MG63 (cell line): ENCODE data around the gene ACER2. TPM values are rescaled to one million over a fixed set of nuclear protein-coding genes. Genes with fewer than 3 reads are reported as not detected.
"Not testable (repeated sequence)": the region's sequence is repeated elsewhere in the genome, so short reads cannot be mapped to it uniquely, and the experiment has no call there.

Source experiments
- DNase-seq: peaks from one replicate; pipeline ENCODE4 v3.0.0-alpha.2; 2020
- H3K27me3 ChIP-seq: fragments of 250-450 bp; sonication (Bioruptor Pico); 2 replicates; pipeline ENCODE4 v1.5.1; 2020; ENCODE audit warnings: mild to moderate bottlenecking, moderate library complexity
- H3K36me3 ChIP-seq: fragments of 250-450 bp; sonication (Bioruptor Pico); 2 replicates; pipeline ENCODE4 v1.5.1; 2020; ENCODE audit warnings: mild to moderate bottlenecking, moderate library complexity
- H3K4me3 ChIP-seq: fragments of 250-450 bp; sonication (Bioruptor Pico); 2 replicates; pipeline ENCODE4 v1.5.1; 2020; ENCODE audit warnings: mild to moderate bottlenecking, moderate library complexity
- H3K9me3 ChIP-seq: fragments of 250-450 bp; sonication (Bioruptor Pico); 2 replicates; pipeline ENCODE4 v1.5.1; 2020; ENCODE audit warnings: mild to moderate bottlenecking, moderate library complexity
- total RNA-seq: library from RNA; depleted of rRNA; stranded (reverse); fragments of >200 nt; shearing (Covaris generic); gene quantifications from 2 replicates; pipeline ENCODE4 v1.2.3, GENCODE V29; 2014; ENCODE audit warnings: low replicate concordance

Gene ACER2
- total RNA-seq, 1 experiment from 2014 or later: 2.2 TPM

- H3K4me3 ChIP-seq: no peak overlapping the region
- no peak for DNase-seq
- H3K36me3 ChIP-seq: no peaks in the 10 kb centered on the region
- H3K27me3 ChIP-seq: no peaks in the 10 kb centered on the region
- no peaks in the 10 kb centered on the region for H3K9me3 ChIP-seq
Measured at GRCh38 chr9:19431361-19432171, 22.8 kb downstream of the ACER2 start.

GRCh38 chr9:19432473-19432872, 23.7 kb downstream of the ACER2 start:
- no peaks in the 10 kb centered on the region for H3K27me3 ChIP-seq
- no peak for DNase-seq
- H3K4me3 ChIP-seq: no peak overlapping the region
- H3K9me3 ChIP-seq: no peaks in the 10 kb centered on the region
- no peaks in the 10 kb centered on the region for H3K36me3 ChIP-seq

GRCh38 chr9:19433729-19434128, 24.9 kb downstream of the ACER2 start:
- DNase-seq: not testable (repeated sequence)

GRCh38 chr9:19440376-19440775, 31.6 kb downstream of the ACER2 start:
- no peak overlapping the region for H3K4me3 ChIP-seq
- H3K27me3 ChIP-seq: no peaks in the 10 kb centered on the region
- no peak for DNase-seq
- no peaks in the 10 kb centered on the region for H3K36me3 ChIP-seq
- H3K9me3 ChIP-seq: no peaks in the 10 kb centered on the region

More at GRCh38 chr9:19433729-19434128, 24.9 kb downstream of the ACER2 start:
- not testable (repeated sequence) for H3K9me3 ChIP-seq, H3K27me3 ChIP-seq, H3K36me3 ChIP-seq, H3K4me3 ChIP-seq

- H3K27me3 ChIP-seq: no peaks in the 10 kb centered on the region
- no peak for DNase-seq
- no peak overlapping the region for H3K4me3 ChIP-seq
- H3K9me3 ChIP-seq: no peaks in the 10 kb centered on the region
- H3K36me3 ChIP-seq: no peaks in the 10 kb centered on the region
Measured at GRCh38 chr9:19440823-19441580, 32.2 kb downstream of the ACER2 start.

GRCh38 chr9:19441730-19442129, 32.9 kb downstream of the ACER2 start:
- DNase-seq: no peak

GRCh38 chr9:19442240-19442639, 33.4 kb downstream of the ACER2 start:
- no peaks in the 10 kb centered on the region for H3K9me3 ChIP-seq
- DNase-seq: no peak
- no peaks in the 10 kb centered on the region for H3K27me3 ChIP-seq
- H3K4me3 ChIP-seq: no peak overlapping the region
- H3K36me3 ChIP-seq: no peaks in the 10 kb centered on the region

More at GRCh38 chr9:19441730-19442129, 32.9 kb downstream of the ACER2 start:
- H3K9me3 ChIP-seq: no peaks in the 10 kb centered on the region
- no peaks in the 10 kb centered on the region for H3K36me3 ChIP-seq
- no peaks in the 10 kb centered on the region for H3K27me3 ChIP-seq
- no peak overlapping the region for H3K4me3 ChIP-seq

- Histone ChIP-seq H3K36me3 (no peaks in the 10 kb centered on the region), H3K4me3 (no peak overlapping the region), H3K9me3 (no peaks in the 10 kb centered on the region), H3K27me3 (no peaks in the 10 kb centered on the region)
- DNase-seq: no peak
Measured at GRCh38 chr9:19445452-19445851, 36.6 kb downstream of the ACER2 start.

- H3K9me3 ChIP-seq: no peaks in the 10 kb centered on the region
- H3K36me3 ChIP-seq: no peaks in the 10 kb centered on the region
- no peak overlapping the region for H3K4me3 ChIP-seq
- DNase-seq: no peak
- H3K27me3 ChIP-seq: no peaks in the 10 kb centered on the region
Measured at GRCh38 chr9:19446361-19446861, 37.6 kb downstream of the ACER2 start.

- Histone ChIP-seq H3K9me3 (no peaks in the 10 kb centered on the region), H3K4me3 (no peak overlapping the region), H3K27me3 (0 out of 2 replicates have a peak, but pooled peaks cover 2% of the 10 kb centered on the region), H3K36me3 (no peaks in the 10 kb centered on the region)
- DNase-seq: no peak
Measured at GRCh38 chr9:19451240-19452087, 42.7 kb downstream of the ACER2 start.

- Histone ChIP-seq H3K27me3 (0 out of 2 replicates have a peak, but pooled peaks cover 2% of the 10 kb centered on the region), H3K36me3 (no peaks in the 10 kb centered on the region), H3K9me3 (no peaks in the 10 kb centered on the region), H3K4me3 (no peak overlapping the region)
- no peak for DNase-seq
Measured at GRCh38 chr9:19456426-19456825, 47.6 kb downstream of the ACER2 start.

- 0 out of 2 replicates have a peak, but pooled peaks cover 2% of the 10 kb centered on the region for H3K27me3 ChIP-seq
- peak overlapping the region; percentile 14; the same call in 1 of the 2 replicates for H3K4me3 ChIP-seq
- peak; percentile 64 for DNase-seq
- no peaks in the 10 kb centered on the region for H3K36me3 ChIP-seq
- no peaks in the 10 kb centered on the region for H3K9me3 ChIP-seq
Measured at GRCh38 chr9:19456996-19457692, 48.3 kb downstream of the ACER2 start.

GRCh38 chr9:19457693-19458009, 48.8 kb downstream of the ACER2 start:
- DNase-seq: no peak
- H3K27me3 ChIP-seq: 0 out of 2 replicates have a peak, but pooled peaks cover 2% of the 10 kb centered on the region
- H3K9me3 ChIP-seq: no peaks in the 10 kb centered on the region
- H3K4me3 ChIP-seq: peak overlapping the region; percentile 14; the same call in 1 of the 2 replicates
- H3K36me3 ChIP-seq: no peaks in the 10 kb centered on the region

- H3K36me3 ChIP-seq: no peaks in the 10 kb centered on the region
- H3K4me3 ChIP-seq: no peak overlapping the region
- H3K9me3 ChIP-seq: no peaks in the 10 kb centered on the region
- DNase-seq: no peak
- H3K27me3 ChIP-seq: no peaks in the 10 kb centered on the region
Measured at GRCh38 chr9:19460243-19460642, 51.4 kb downstream of the ACER2 start.

GRCh38 chr9:19461135-19461534, 52.3 kb downstream of the ACER2 start:
- DNase-seq: no peak
- no peaks in the 10 kb centered on the region for H3K36me3 ChIP-seq
- no peak overlapping the region for H3K4me3 ChIP-seq
- H3K9me3 ChIP-seq: no peaks in the 10 kb centered on the region
- H3K27me3 ChIP-seq: no peaks in the 10 kb centered on the region
